ENCODE data around the gene EGFL6.

DNA sequence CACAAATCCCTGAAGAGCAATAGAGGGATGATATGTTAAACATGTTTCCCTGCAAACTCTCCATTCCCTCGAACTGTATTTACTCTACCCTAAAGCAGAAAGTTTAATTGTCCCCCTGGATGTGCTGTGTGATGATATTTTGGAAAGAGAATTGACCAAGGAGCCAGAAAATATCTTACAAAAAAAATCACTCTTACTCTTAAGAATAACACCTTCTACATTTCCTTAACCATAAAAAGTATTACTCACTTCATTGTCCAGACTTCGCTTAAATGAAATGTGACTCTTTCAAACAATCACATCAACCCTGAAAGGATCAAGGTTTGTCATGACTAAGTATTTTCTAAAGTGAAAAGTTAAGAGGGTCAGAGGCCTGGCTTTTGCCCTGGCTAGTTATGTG is 49.0 kb upstream of the EGFL6 start:
- TF ChIP-seq, protein P1, sequence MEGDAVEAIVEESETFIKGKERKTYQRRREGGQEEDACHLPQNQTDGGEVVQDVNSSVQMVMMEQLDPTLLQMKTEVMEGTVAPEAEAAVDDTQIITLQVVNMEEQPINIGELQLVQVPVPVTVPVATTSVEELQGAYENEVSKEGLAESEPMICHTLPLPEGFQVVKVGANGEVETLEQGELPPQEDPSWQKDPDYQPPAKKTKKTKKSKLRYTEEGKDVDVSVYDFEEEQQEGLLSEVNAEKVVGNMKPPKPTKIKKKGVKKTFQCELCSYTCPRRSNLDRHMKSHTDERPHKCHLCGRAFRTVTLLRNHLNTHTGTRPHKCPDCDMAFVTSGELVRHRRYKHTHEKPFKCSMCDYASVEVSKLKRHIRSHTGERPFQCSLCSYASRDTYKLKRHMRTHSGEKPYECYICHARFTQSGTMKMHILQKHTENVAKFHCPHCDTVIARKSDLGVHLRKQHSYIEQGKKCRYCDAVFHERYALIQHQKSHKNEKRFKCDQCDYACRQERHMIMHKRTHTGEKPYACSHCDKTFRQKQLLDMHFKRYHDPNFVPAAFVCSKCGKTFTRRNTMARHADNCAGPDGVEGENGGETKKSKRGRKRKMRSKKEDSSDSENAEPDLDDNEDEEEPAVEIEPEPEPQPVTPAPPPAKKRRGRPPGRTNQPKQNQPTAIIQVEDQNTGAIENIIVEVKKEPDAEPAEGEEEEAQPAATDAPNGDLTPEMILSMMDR (IDR thresholded peaks at IDR 0.05): no peak
- TF ChIP-seq POLR2A (IDR thresholded peaks at IDR 0.05): no peak
